SU-DHL-6 (cell line): Measurements from ENCODE around the gene KCNAB3.

Source experiments
- H2AFZ ChIP-seq: fragments of 200-600 bp; sonication (generic); 2 replicates; pipeline ENCODE4 v1.6.1; 2014; ENCODE audit warnings: low read depth, mild to moderate bottlenecking, moderate library complexity, mixed read lengths, antibody characterized with exemption, low read length; ENCODE audit not compliant: severe bottlenecking
- H3F3A ChIP-seq: fragments of 200-600 bp; shearing (Covaris generic); 2 replicates; pipeline ENCODE4 v1.6.0; 2016; ENCODE audit warnings: antibody characterized with exemption, mild to moderate bottlenecking; ENCODE audit not compliant: insufficient read depth
- H3K27ac ChIP-seq: fragments of 200-600 bp; sonication (generic); 2 replicates; pipeline ENCODE4 v1.5.1; 2016; ENCODE audit warnings: low read depth, mild to moderate bottlenecking, low read length, moderate library complexity, mixed read lengths
- H3K27me3 ChIP-seq: fragments of 200-600 bp; sonication (generic), shearing (Covaris generic); 2 replicates; pipeline ENCODE4 v1.6.0; 2014; ENCODE audit warnings: mild to moderate bottlenecking, low read length
- H3K36me3 ChIP-seq: fragments of 200-600 bp; sonication (generic); 2 replicates; pipeline ENCODE4 v1.6.1; 2014; ENCODE audit warnings: mild to moderate bottlenecking, low read length, mixed read lengths
- H3K4me2 ChIP-seq: fragments of 300-600, 200-600 bp; shearing (Covaris generic), sonication (generic); 2 replicates; pipeline ENCODE4 v1.6.0; 2014; ENCODE audit warnings: low read length, low read depth, mild to moderate bottlenecking; ENCODE audit not compliant: poor library complexity, severe bottlenecking
- H3K4me3 ChIP-seq: fragments of 200-600 bp; sonication (generic); 2 replicates; pipeline ENCODE4 v1.5.1; 2014; ENCODE audit warnings: antibody characterized with exemption, low read length, mild to moderate bottlenecking, mixed read lengths; ENCODE audit not compliant: insufficient read depth, poor library complexity, severe bottlenecking
- H3K79me2 ChIP-seq: fragments of 200-600 bp; sonication (generic); 2 replicates; pipeline ENCODE4 v1.6.1; 2014; ENCODE audit warnings: mild to moderate bottlenecking, low read length, moderate library complexity; ENCODE audit not compliant: insufficient read depth
- H3K9ac ChIP-seq: fragments of 200-600 bp; sonication (generic); 2 replicates; pipeline ENCODE4 v1.7.0; 2014; ENCODE audit warnings: mild to moderate bottlenecking, low read length
- H3K9me2 ChIP-seq: fragments of 200-600 bp; sonication (generic); replicated peaks from 2 replicates; pipeline ENCODE4 v1.6.1; 2014; ENCODE audit warnings: low read length; ENCODE audit not compliant: insufficient read depth
- H3K9me3 ChIP-seq: fragments of 200-600 bp; sonication (generic); 2 replicates; pipeline ENCODE4 v1.6.1; 2014; ENCODE audit warnings: low read length, mixed read lengths; ENCODE audit not compliant: insufficient read depth
- H4K20me1 ChIP-seq: fragments of 200-600 bp; sonication (generic); 2 replicates; pipeline ENCODE4 v1.6.1; 2014; ENCODE audit warnings: low read depth, mild to moderate bottlenecking, antibody characterized with exemption, low read length, moderate library complexity, mixed read lengths
- CTCF ChIP-seq: fragments of 200-600 bp; sonication (generic); IDR thresholded peaks from one replicate; pipeline ENCODE4 v1.5.1; 2017; ENCODE audit warnings: antibody characterized with exemption, mild to moderate bottlenecking, low read length, moderate library complexity; ENCODE audit not compliant: insufficient read depth, poor library complexity, severe bottlenecking
- EZH2phosphoT487 ChIP-seq: fragments of 200-600 bp; sonication (generic), shearing (Covaris generic); conservative IDR thresholded peaks from 2 replicates; pipeline ENCODE4 v1.6.1; 2018; ENCODE audit warnings: mild to moderate bottlenecking, antibody characterized with exemption, low read length, moderate library complexity, mixed read lengths

The KCNAB3 gene

DNA sequence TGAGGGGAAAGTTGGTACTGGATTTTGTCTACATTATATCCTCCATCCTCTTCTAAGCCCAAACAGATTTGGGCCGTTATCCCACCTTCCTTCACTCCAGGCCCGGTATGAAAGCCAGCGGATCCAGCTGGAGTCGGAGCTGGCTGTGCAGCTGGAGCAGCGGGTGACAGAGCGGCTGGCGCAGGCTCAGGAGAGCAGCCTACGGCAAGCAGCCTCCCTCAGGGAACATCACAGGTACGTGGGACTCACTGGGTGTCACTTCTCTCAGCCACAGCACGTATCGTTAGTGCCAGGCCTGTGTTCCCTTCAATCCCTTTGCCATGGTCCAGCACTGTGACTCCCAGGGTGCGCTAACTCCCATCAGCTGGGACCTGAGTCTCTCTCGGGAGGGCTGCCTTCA is 13.6 kb upstream of the KCNAB3 start:
- TF ChIP-seq CTCF (no peak), EZH2phosphoT487 (no peak)
- Histone ChIP-seq H3F3A (no peaks in the 10 kb centered on the region), H3K9me2 (no peaks in the 10 kb centered on the region), H3K4me3 (no peak overlapping the region), H3K9ac (no peak overlapping the region), H3K4me2 (no peak overlapping the region), H3K36me3 (peaks cover 8% of the 10 kb centered on the region; the same call in 1 of the 2 replicates), H3K79me2 (no peaks in the 10 kb centered on the region), H3K9me3 (no peaks in the 10 kb centered on the region), H3K27ac (no peak overlapping the region), H2AFZ (no peak overlapping the region), H4K20me1 (no peaks in the 10 kb centered on the region), H3K27me3 (no peaks in the 10 kb centered on the region)

- Histone ChIP-seq H3K9ac (no peak overlapping the region), H3K27me3 (no peaks in the 10 kb centered on the region), H3K36me3 (peaks cover 8% of the 10 kb centered on the region; the same call in 1 of the 2 replicates), H3K27ac (no peak overlapping the region), H3K79me2 (no peaks in the 10 kb centered on the region), H4K20me1 (no peaks in the 10 kb centered on the region), H2AFZ (no peak overlapping the region), H3K4me2 (no peak overlapping the region), H3F3A (no peaks in the 10 kb centered on the region), H3K9me3 (no peaks in the 10 kb centered on the region), H3K4me3 (no peak overlapping the region), H3K9me2 (no peaks in the 10 kb centered on the region)
- TF ChIP-seq EZH2phosphoT487, result no peak
- TF ChIP-seq CTCF, result no peak
These were observed 11.1 kb upstream of the KCNAB3 start for GRCh38 chr17:7940743-7941142.

DNA sequence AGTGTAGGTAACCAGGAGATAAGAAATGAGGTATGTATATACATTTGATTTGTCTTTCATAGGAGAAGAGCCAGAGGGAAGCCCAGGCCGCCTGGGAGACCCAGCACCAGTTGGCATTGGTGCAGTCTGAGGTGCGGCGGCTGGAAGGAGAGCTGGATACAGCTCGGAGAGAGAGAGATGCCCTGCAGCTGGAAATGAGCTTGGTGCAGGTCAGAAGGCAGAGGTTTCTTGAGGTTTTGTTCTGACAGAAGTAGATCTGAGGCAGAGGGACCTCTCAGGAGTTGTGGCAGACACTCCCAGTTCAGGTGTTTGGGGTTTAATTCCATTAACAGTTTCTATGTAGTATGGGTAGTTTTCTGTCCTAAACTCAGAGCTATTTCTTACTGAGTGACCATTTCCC is 10.4 kb upstream of the KCNAB3 start:
- Histone ChIP-seq H3K9me2 (no peaks in the 10 kb centered on the region), H3K27me3 (no peaks in the 10 kb centered on the region), H3K4me3 (no peak overlapping the region), H3K36me3 (peaks cover 8% of the 10 kb centered on the region; the same call in 1 of the 2 replicates), H3K27ac (no peak overlapping the region), H3K9ac (no peak overlapping the region), H3F3A (no peaks in the 10 kb centered on the region), H2AFZ (no peak overlapping the region), H3K4me2 (no peak overlapping the region), H4K20me1 (no peaks in the 10 kb centered on the region), H3K79me2 (no peaks in the 10 kb centered on the region), H3K9me3 (no peaks in the 10 kb centered on the region)
- no peak for TF ChIP-seq EZH2phosphoT487
- no peak for TF ChIP-seq CTCF

- Histone ChIP-seq H3K27me3 (no peaks in the 10 kb centered on the region), H3K9me3 (no peaks in the 10 kb centered on the region), H3K4me3 (no peak overlapping the region), H3K27ac (no peak overlapping the region), H3K9me2 (no peaks in the 10 kb centered on the region), H3K36me3 (peaks cover 7% of the 10 kb centered on the region; the same call in 1 of the 2 replicates), H2AFZ (no peak overlapping the region), H3F3A (no peaks in the 10 kb centered on the region), H3K4me2 (no peak overlapping the region), H3K79me2 (peaks cover 30% of the 10 kb centered on the region), H4K20me1 (0 out of 2 replicates have a peak, but pooled peaks cover 3% of the 10 kb centered on the region), H3K9ac (no peak overlapping the region)
- TF ChIP-seq CTCF (no peak), EZH2phosphoT487 (no peak)
These were observed 6.2 kb upstream of the KCNAB3 start for GRCh38 chr17:7935859-7936258.
